ENCODE measurements around the gene MSRB3.
"Not testable (repeated sequence)": the region's sequence is repeated elsewhere in the genome, so short reads cannot be mapped to it uniquely, and the experiment has no call there.

The MSRB3 gene

GRCh38 chr12:65466911-65467310 lies 188.4 kb downstream of the MSRB3 start:
- H3K9me3 Mint-ChIP-seq: no peaks in the 10 kb centered on the region
- peaks cover 4% of the 10 kb centered on the region for H3K36me3 Mint-ChIP-seq (ENCODE audit: low read depth)
- no peaks in the 10 kb centered on the region for H3K27me3 Mint-ChIP-seq (ENCODE audit: low read depth, poor library complexity)
- TF ChIP-seq CTCF (IDR thresholded peaks at IDR 0.05): no peak
- no peak overlapping the region for H3K27ac Mint-ChIP-seq
- no peak for DNase-seq
- H3K4me3 Mint-ChIP-seq: no peak overlapping the region
- peaks cover 46% of the 10 kb centered on the region for H3K4me1 Mint-ChIP-seq

GRCh38 chr12:65470256-65470655 lies 191.8 kb downstream of the MSRB3 start:
- Mint-ChIP-seq H3K4me1 (peaks cover 17% of the 10 kb centered on the region), H3K4me3 (no peak overlapping the region), H3K27ac (no peak overlapping the region), H3K36me3 (ENCODE audit: low read depth) (no peaks in the 10 kb centered on the region), H3K27me3 (ENCODE audit: low read depth, poor library complexity) (no peaks in the 10 kb centered on the region), H3K9me3 (no peaks in the 10 kb centered on the region)
- TF ChIP-seq CTCF (IDR thresholded peaks at IDR 0.05): no peak
- no peak for DNase-seq

- no peak for DNase-seq
- Mint-ChIP-seq H3K4me1 (peaks cover under 1% of the 10 kb centered on the region), H3K27me3 (ENCODE audit: low read depth, poor library complexity) (no peaks in the 10 kb centered on the region), H3K4me3 (no peak overlapping the region), H3K27ac (no peak overlapping the region), H3K36me3 (ENCODE audit: low read depth) (no peaks in the 10 kb centered on the region), H3K9me3 (no peaks in the 10 kb centered on the region)
- TF ChIP-seq CTCF (IDR thresholded peaks at IDR 0.05): no peak
Observed at GRCh38 chr12:65472079-65472478, 193.6 kb downstream of the MSRB3 start.

- no peaks in the 10 kb centered on the region for H3K4me1 Mint-ChIP-seq
- DNase-seq: no peak
- H3K4me3 Mint-ChIP-seq: no peak overlapping the region
- no peak overlapping the region for H3K27ac Mint-ChIP-seq
- no peaks in the 10 kb centered on the region for H3K36me3 Mint-ChIP-seq (ENCODE audit: low read depth)
- TF ChIP-seq CTCF (IDR thresholded peaks at IDR 0.05): no peak
- H3K27me3 Mint-ChIP-seq (ENCODE audit: low read depth, poor library complexity): no peaks in the 10 kb centered on the region
- no peaks in the 10 kb centered on the region for H3K9me3 Mint-ChIP-seq
Observed at GRCh38 chr12:65474831-65475230, 196.3 kb downstream of the MSRB3 start.

GRCh38 chr12:65477721-65478120 lies 199.2 kb downstream of the MSRB3 start:
- H3K4me1 Mint-ChIP-seq: no peaks in the 10 kb centered on the region
- no peak for TF ChIP-seq CTCF (IDR thresholded peaks at IDR 0.05)
- peaks cover 21% of the 10 kb centered on the region for H3K9me3 Mint-ChIP-seq
- H3K27ac Mint-ChIP-seq: no peak overlapping the region
- H3K4me3 Mint-ChIP-seq: no peak overlapping the region
- H3K36me3 Mint-ChIP-seq (ENCODE audit: low read depth): peaks cover 14% of the 10 kb centered on the region
- H3K27me3 Mint-ChIP-seq (ENCODE audit: low read depth, poor library complexity): peaks cover 3% of the 10 kb centered on the region
- DNase-seq: no peak

- H3K4me1 Mint-ChIP-seq; H3K4me3 Mint-ChIP-seq; H3K27ac Mint-ChIP-seq; H3K27me3 Mint-ChIP-seq (ENCODE audit: low read depth, poor library complexity); DNase-seq: not testable (repeated sequence)
- H3K9me3 Mint-ChIP-seq: peaks cover 56% of the 10 kb centered on the region
- peaks cover 43% of the 10 kb centered on the region for H3K36me3 Mint-ChIP-seq (ENCODE audit: low read depth)
Observed at GRCh38 chr12:65483891-65484516, 205.5 kb downstream of the MSRB3 start.

All from nephron progenitor cell (in vitro differentiated cells).